Spleen (tissue), 11 donors: ENCODE data around the gene FAM9A. TPM values are rescaled to one million over a fixed set of nuclear protein-coding genes. Genes with fewer than 3 reads are reported as not detected.
A peak's percentile ranks its signal among the peaks of the same experiment; 100 is the strongest.

ENCODE experiments used
- DNase-seq: peaks from one replicate; pipeline ENCODE4 v3.0.0-alpha.2; 2020
- H3K27ac ChIP-seq, 8 donors: fragments of 200-600 bp; sonication (generic) in 7 of 8; 1 replicate in 4 of 8; 2 replicates in 4 of 8; pipeline versions ENCODE4 v1.5.0 to v1.8.0; 2016 to 2021; ENCODE audit warnings: inconsistent platforms in 4 of 8, mild to moderate bottlenecking in 4 of 8, moderate library complexity in 1 of 8
- H3K27me3 ChIP-seq, 7 donors: fragments of 200-600 bp; sonication (generic) in 6 of 7; replicated peaks in 1 of 7; 1 replicate in 4 of 7; 2 replicates in 3 of 7; pipeline versions ENCODE4 v1.5.0 to v1.8.0; 2016 to 2021; ENCODE audit warnings: inconsistent platforms in 3 of 7, mild to moderate bottlenecking in 1 of 7
- H3K36me3 ChIP-seq, 6 donors: fragments of 200-600 bp; sonication (generic) in 5 of 6; 1 replicate in 4 of 6; 2 replicates in 2 of 6; pipeline versions ENCODE4 v1.5.0 to v1.8.0; 2016 to 2021; ENCODE audit warnings: inconsistent platforms in 2 of 6
- H3K4me1 ChIP-seq, 6 donors: fragments of 200-600 bp; sonication (generic) in 5 of 6; 1 replicate in 3 of 6; 2 replicates in 3 of 6; pipeline versions ENCODE4 v1.5.0 to v1.8.0; 2016 to 2021; ENCODE audit warnings: inconsistent platforms in 3 of 6
- H3K4me3 ChIP-seq, 8 donors: fragments of 200-600 bp; sonication (generic) in 7 of 8; 1 replicate in 4 of 8; 2 replicates in 4 of 8; pipeline versions ENCODE4 v1.5.0 to v1.8.0; 2016 to 2021; ENCODE audit warnings: inconsistent platforms in 4 of 8, mild to moderate bottlenecking in 4 of 8, moderate library complexity in 2 of 8
- H3K9me3 ChIP-seq, 8 donors: fragments of 200-600 bp; sonication (generic) in 7 of 8; 1 replicate in 4 of 8; 2 replicates in 4 of 8; pipeline versions ENCODE4 v1.5.0 to v1.8.0; 2016 to 2021; ENCODE audit warnings: inconsistent platforms in 4 of 8
- CTCF ChIP-seq, 11 experiments: fragments of 200-600 bp in 7 of 11; fragments of 450-650 bp in 4 of 11; sonication (generic) in 4 of 11; IDR thresholded peaks in 8 of 11; conservative IDR thresholded peaks in 3 of 11; 1 replicate in 7 of 11; 2 replicates in 4 of 11; pipeline versions ENCODE4 v1.4.0 to v1.8.0; 2016 to 2021; ENCODE audit warnings: antibody characterized with exemption in 11 of 11, inconsistent platforms in 4 of 11, mild to moderate bottlenecking in 1 of 11
- POLR2A ChIP-seq, 3 donors: fragments of 450-650 bp; IDR thresholded peaks; one replicate each; pipeline ENCODE4 v1.5.1; 2017; ENCODE audit warnings: antibody characterized with exemption in 3 of 3, mild to moderate bottlenecking in 1 of 3
- POLR2AphosphoS5 ChIP-seq, 3 donors: sonication (generic); formaldehyde crosslinking; IDR thresholded peaks; one replicate each; pipeline ENCODE4 v1.5.1; 2017; ENCODE audit warnings: antibody characterized with exemption in 3 of 3
- WGBS, 5 donors: extraction: QIAGEN DNeasy Blood & Tissue Kit in 3 of 5; methylation state at CpG; one replicate each; pipeline versions ENCODE4 v1.1.5 to v1.1.7; 2013 to 2018; 5-methylcytosine and 5-hydroxymethylcytosine counted together
- intact Hi-C: fragments of 100-400 bp; cut with DNase I; formaldehyde crosslinking; loops from one replicate; pipeline ENCODE4 v1.15.0; 2023; ENCODE audit warnings: low total_unique reads
- polyA plus RNA-seq, 3 donors: library from polyadenylated mRNA; stranded (reverse); fragments of 200-250 nt; gene quantifications; one replicate each; pipeline ENCODE4 v1.2.1, GENCODE V29; 2013
- total RNA-seq, 7 donors: library from RNA; depleted of rRNA in 3 of 7; stranded (reverse); fragments of >200 nt in 3 of 7; fragmentation: NEBNext Ultra II Directional in 4 of 7; extraction: Animal tissue kit (Norgen Biotek cat#: 25700) in 4 of 7; gene quantifications; one replicate each; pipeline versions ENCODE4 v1.1.0 to v1.2.1, GENCODE V29; 2016 to 2021
- donor health status: healthy with polysubstance abuse.
- donor health status: DM: no; HTN: no; CAD: no; lungs with moderate emphysema.
- donor health status: DM: no; HTN: no; CAD: no.
- donor health status: Bipolar disorder and iron deficiency.
- donor health status: healthy.
- donor health status: DM: no; HTN: no; CAD: no.
- donor health status: DM: yes; HTN: yes; CAD: no.

FAM9A gene
- total and polyA plus RNA-seq, 10 donors, result not detected

- H3K27me3 ChIP-seq, result peaks cover 0 to 5% (median 0%) of the 10 kb centered on the region in 7 donors
- 42 to 81% (median 49%) methylated on average over 3 to 5 of the region's 5 CpGs for WGBS, 5 donors
- no peak overlapping the region for H3K4me3 ChIP-seq
- H3K27ac ChIP-seq, result no peak overlapping the region
- no peaks in the 10 kb centered on the region for H3K4me1 ChIP-seq
- no peaks in the 10 kb centered on the region for H3K9me3 ChIP-seq
- DNase-seq, result no peak
- TF ChIP-seq POLR2A (IDR thresholded peaks at IDR 0.05), result no peak
- TF ChIP-seq CTCF (IDR thresholded peaks at IDR 0.05 in 8 of 11, conservative IDR thresholded peaks at IDR 0.05 in 3 of 11), result no peak
- TF ChIP-seq POLR2AphosphoS5 (IDR thresholded peaks at IDR 0.05), result no peak
- intact Hi-C loops, result no loop called here
- no peaks in the 10 kb centered on the region for H3K36me3 ChIP-seq
Measured at GRCh38 chrX:8820910-8821527, 19.8 kb upstream of the FAM9A start.

GRCh38 chrX:8815460-8816065 is 14.4 kb upstream of the FAM9A start:
- intact Hi-C loops, result loop anchor here (5.0 to 10.0 kb wide), 2 partner anchors 811 to 892 kb away; no protein-coding TSS in a partner anchor
- H3K4me1 ChIP-seq, result no peaks in the 10 kb centered on the region
- no peaks in the 10 kb centered on the region for H3K9me3 ChIP-seq
- TF ChIP-seq POLR2A (IDR thresholded peaks at IDR 0.05) (no peak), CTCF (IDR thresholded peaks at IDR 0.05 in 8 of 11, conservative IDR thresholded peaks at IDR 0.05 in 3 of 11) (peak in 9 of 11 experiments; percentile 39 to 76 (median 69))
- H3K27ac ChIP-seq, result no peak overlapping the region
- peaks cover 0 to 5% (median 0%) of the 10 kb centered on the region in 7 donors for H3K27me3 ChIP-seq
- no peaks in the 10 kb centered on the region for H3K36me3 ChIP-seq
- H3K4me3 ChIP-seq, result no peak overlapping the region
- DNase-seq, result no peak

- H3K36me3 ChIP-seq, result no peaks in the 10 kb centered on the region
- peaks cover 0 to 11% (median 0%) of the 10 kb centered on the region in 7 donors for H3K27me3 ChIP-seq
- WGBS, 5 donors, result 45 to 87% (median 72%) methylated on average over 2 of the region's 2 CpGs
- intact Hi-C loops, result loop anchor here (10.0 kb wide), 1 partner anchor 808 kb away; no protein-coding TSS in a partner anchor
- no peaks in the 10 kb centered on the region for H3K4me1 ChIP-seq
- no peak overlapping the region for H3K4me3 ChIP-seq
- no peaks in the 10 kb centered on the region for H3K9me3 ChIP-seq
- no peak overlapping the region for H3K27ac ChIP-seq
- TF ChIP-seq POLR2A (IDR thresholded peaks at IDR 0.05) (no peak), POLR2AphosphoS5 (IDR thresholded peaks at IDR 0.05) (no peak), CTCF (IDR thresholded peaks at IDR 0.05 in 8 of 11, conservative IDR thresholded peaks at IDR 0.05 in 3 of 11) (no peak)
- DNase-seq, result no peak
Measured at GRCh38 chrX:8813036-8813435, 11.9 kb upstream of the FAM9A start.

- DNase-seq, result no peak
- Histone ChIP-seq H3K4me3 (no peak overlapping the region), H3K36me3 (no peaks in the 10 kb centered on the region), H3K4me1 (no peaks in the 10 kb centered on the region), H3K9me3 (no peaks in the 10 kb centered on the region), H3K27me3 (peaks cover 0 to 11% (median 0%) of the 10 kb centered on the region in 7 donors), H3K27ac (no peak overlapping the region)
- 48 to 72% (median 69%) methylated on average over 3 of the region's 3 CpGs for WGBS, 5 donors
- intact Hi-C loops, result loop anchor here (10.0 kb wide), 1 partner anchor 807 kb away; no protein-coding TSS in a partner anchor
- TF ChIP-seq POLR2AphosphoS5 (IDR thresholded peaks at IDR 0.05) (no peak), CTCF (IDR thresholded peaks at IDR 0.05 in 8 of 11, conservative IDR thresholded peaks at IDR 0.05 in 3 of 11) (no peak), POLR2A (IDR thresholded peaks at IDR 0.05) (no peak)
Measured at GRCh38 chrX:8811611-8812010, 10.4 kb upstream of the FAM9A start.
